ENCODE measurements around the gene ABHD18. TPM values are rescaled to one million over a fixed set of nuclear protein-coding genes. Genes with fewer than 3 reads are reported as not detected.

ABHD18 gene
- total RNA-seq, 1 experiment from 2014 or later = 16.3 TPM

DNA sequence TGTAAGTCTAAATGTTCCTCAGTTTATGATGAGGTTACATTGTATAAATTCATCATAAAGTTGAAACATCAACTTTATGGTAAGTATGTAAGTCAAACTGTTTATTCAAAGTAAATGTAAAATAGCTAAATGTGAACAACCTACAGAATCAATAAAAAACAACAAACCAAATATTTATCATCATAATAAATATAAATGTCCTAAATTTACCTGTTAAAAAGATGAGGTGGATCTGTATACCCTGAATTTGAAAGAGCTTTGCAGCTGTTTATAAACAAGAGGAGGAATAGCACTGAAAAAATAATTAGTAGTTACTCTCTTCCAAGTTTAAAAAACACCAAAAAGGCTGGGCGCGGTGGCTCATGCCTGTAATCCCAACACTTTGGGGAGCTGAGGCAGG lies 13.7 kb downstream of the ABHD18 start:
- Histone ChIP-seq H3K23me2 (ENCODE audit: insufficient read length, low read depth, low read length, poor library complexity, severe bottlenecking) (no peaks in the 10 kb centered on the region), H3K79me1 (ENCODE audit: insufficient read depth, low read depth, low read length, poor library complexity, severe bottlenecking) (peaks cover 4% of the 10 kb centered on the region), H3K27ac (ENCODE audit: insufficient read length, low read depth, low read length) (no peak overlapping the region), H3T11ph (ENCODE audit: low read length) (no peak overlapping the region), H3K4me1 (ENCODE audit: insufficient read depth, low read length) (no peaks in the 10 kb centered on the region), H4K91ac (ENCODE audit: insufficient read length, low read depth, low read length) (no peak overlapping the region), H3K79me2 (ENCODE audit: insufficient read depth, low read length) (no peaks in the 10 kb centered on the region), H3K23ac (ENCODE audit: insufficient read length, low read depth, low read length) (no peak overlapping the region), H4K8ac (replicated peaks; ENCODE audit: insufficient read length, low read depth, low read length) (no peak overlapping the region), H2BK5ac (ENCODE audit: insufficient read length, low read length) (no peak overlapping the region), H4K20me1 (ENCODE audit: control insufficient read depth, insufficient read depth, insufficient read length) (no peaks in the 10 kb centered on the region), H2BK12ac (ENCODE audit: insufficient read length, low read depth, low read length) (no peak overlapping the region), H3K56ac (ENCODE audit: insufficient read length, low read depth, low read length) (no peak overlapping the region), H3K14ac (ENCODE audit: insufficient read depth, low read length) (no peak overlapping the region), H3K18ac (ENCODE audit: insufficient read length, low read depth, low read length) (no peak overlapping the region), H3K9me3 (ENCODE audit: control insufficient read depth, low read depth, low read length) (no peaks in the 10 kb centered on the region), H4K5ac (ENCODE audit: insufficient read length, low read depth, low read length) (no peak overlapping the region), H3K27me3 (ENCODE audit: insufficient read depth, low read length) (no peaks in the 10 kb centered on the region), H2BK15ac (ENCODE audit: low read depth, low read length) (no peak overlapping the region), H2AFZ (ENCODE audit: low read length) (no peak overlapping the region), H2BK20ac (ENCODE audit: low read depth, low read length, poor library complexity, severe bottlenecking) (no peak overlapping the region), H2AK5ac (ENCODE audit: insufficient read length, low read length) (no peak overlapping the region), H2BK120ac (ENCODE audit: low read depth, low read length, poor library complexity, severe bottlenecking) (no peak overlapping the region), H3K4me2 (ENCODE audit: insufficient read depth, insufficient read length, low read length) (no peak overlapping the region), H3K4ac (ENCODE audit: low read depth, low read length) (no peak overlapping the region), H3K9ac (ENCODE audit: extremely low read depth, insufficient read length, low read length) (no peak overlapping the region)
- H3K9me3 Mint-ChIP-seq = 0 out of 5 replicates have a peak, but pooled peaks cover 0 to 2% of the 10 kb centered on the region in 2 experiments
- no CpG with 5 or more reads among the region's 2 CpGs for WGBS (ENCODE audit: extremely low coverage, insufficient read length, low lambda C conversion rate)
- no peak overlapping the region for H3K27ac Mint-ChIP-seq
- no peak for DNase-seq
- H3K4me1 Mint-ChIP-seq = no peaks in the 10 kb centered on the region
- no peak overlapping the region for H3K4me3 Mint-ChIP-seq
- TF ChIP-seq, protein P1, sequence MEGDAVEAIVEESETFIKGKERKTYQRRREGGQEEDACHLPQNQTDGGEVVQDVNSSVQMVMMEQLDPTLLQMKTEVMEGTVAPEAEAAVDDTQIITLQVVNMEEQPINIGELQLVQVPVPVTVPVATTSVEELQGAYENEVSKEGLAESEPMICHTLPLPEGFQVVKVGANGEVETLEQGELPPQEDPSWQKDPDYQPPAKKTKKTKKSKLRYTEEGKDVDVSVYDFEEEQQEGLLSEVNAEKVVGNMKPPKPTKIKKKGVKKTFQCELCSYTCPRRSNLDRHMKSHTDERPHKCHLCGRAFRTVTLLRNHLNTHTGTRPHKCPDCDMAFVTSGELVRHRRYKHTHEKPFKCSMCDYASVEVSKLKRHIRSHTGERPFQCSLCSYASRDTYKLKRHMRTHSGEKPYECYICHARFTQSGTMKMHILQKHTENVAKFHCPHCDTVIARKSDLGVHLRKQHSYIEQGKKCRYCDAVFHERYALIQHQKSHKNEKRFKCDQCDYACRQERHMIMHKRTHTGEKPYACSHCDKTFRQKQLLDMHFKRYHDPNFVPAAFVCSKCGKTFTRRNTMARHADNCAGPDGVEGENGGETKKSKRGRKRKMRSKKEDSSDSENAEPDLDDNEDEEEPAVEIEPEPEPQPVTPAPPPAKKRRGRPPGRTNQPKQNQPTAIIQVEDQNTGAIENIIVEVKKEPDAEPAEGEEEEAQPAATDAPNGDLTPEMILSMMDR (conservative IDR thresholded peaks at IDR 0.05) = no peak
- peaks cover 4 to 16% (median 6%) of the 10 kb centered on the region in 3 experiments; a peak in 6 of 7 replicates for H3K36me3 Mint-ChIP-seq (ENCODE audit: insufficient read depth in 1 of 3, low read depth in 3 of 3)
- no peaks in the 10 kb centered on the region for H3K27me3 Mint-ChIP-seq (ENCODE audit: low read depth)
